ENCODE measurements around the gene MAGED4B.
A peak's percentile ranks its signal among the peaks of the same experiment; 100 is the strongest.
"Not testable (repeated sequence)": the region's sequence is repeated elsewhere in the genome, so short reads cannot be mapped to it uniquely, and the experiment has no call there.

The MAGED4B gene, protein sequence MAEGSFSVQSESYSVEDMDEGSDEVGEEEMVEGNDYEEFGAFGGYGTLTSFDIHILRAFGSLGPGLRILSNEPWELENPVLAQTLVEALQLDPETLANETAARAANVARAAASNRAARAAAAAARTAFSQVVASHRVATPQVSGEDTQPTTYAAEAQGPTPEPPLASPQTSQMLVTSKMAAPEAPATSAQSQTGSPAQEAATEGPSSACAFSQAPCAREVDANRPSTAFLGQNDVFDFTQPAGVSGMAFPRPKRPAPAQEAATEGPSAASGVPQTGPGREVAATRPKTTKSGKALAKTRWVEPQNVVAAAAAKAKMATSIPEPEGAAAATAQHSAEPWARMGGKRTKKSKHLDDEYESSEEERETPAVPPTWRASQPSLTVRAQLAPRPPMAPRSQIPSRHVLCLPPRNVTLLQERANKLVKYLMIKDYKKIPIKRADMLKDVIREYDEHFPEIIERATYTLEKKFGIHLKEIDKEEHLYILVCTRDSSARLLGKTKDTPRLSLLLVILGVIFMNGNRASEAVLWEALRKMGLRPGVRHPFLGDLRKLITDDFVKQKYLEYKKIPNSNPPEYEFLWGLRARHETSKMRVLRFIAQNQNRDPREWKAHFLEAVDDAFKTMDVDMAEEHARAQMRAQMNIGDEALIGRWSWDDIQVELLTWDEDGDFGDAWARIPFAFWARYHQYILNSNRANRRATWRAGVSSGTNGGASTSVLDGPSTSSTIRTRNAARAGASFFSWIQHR

GRCh38 chrX:52068666-52069640 lies at the start of gene MAGED4B:
MAGED4B (minus strand) TSS chrX:52069183; CDS start chrX:52068172, 1,011 bp downstream.
- H3K4me3 ChIP-seq, H3K36me3 ChIP-seq, H3K4me1 ChIP-seq, H3K9ac ChIP-seq, H3K27ac ChIP-seq, H3K4me2 ChIP-seq, H3K27me3 ChIP-seq, H3K9me3 ChIP-seq, H4K20me1 ChIP-seq: not testable (repeated sequence)

DNA sequence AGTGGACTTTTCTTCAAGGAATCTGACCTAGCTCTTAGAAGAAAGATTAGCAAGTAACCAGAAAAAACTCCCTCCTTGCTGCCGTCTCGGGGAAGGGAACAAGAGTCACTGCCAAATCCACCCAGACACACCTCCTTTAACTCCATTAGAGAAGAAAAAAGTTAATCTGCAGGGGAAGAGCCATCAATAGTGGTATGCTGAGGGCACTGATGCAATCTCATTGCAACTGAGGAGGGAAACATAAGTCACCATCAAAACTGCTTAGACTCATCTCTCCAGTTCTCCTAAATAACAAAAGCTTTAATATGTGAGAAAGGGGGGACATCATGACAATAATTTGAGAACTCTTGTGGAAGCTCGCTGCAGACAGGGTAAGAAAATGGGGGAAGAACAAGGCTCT lies 49.3 kb upstream of the MAGED4B start:
- no peak for TF ChIP-seq Cebpa-rat (IDR thresholded peaks at IDR 0.05)
- H3K9ac ChIP-seq, result no peak overlapping the region
- H3K4me1 ChIP-seq, result no peaks in the 10 kb centered on the region
- no peaks in the 10 kb centered on the region for H3K36me3 ChIP-seq
- H3K27ac ChIP-seq, result no peak overlapping the region
- H3K4me2 ChIP-seq, result no peak overlapping the region
- peaks cover 63% of the 10 kb centered on the region for H3K27me3 ChIP-seq
- 0 out of 2 replicates have a peak, but pooled peaks cover 6% of the 10 kb centered on the region for H3K9me3 ChIP-seq
- H3K4me3 ChIP-seq, result no peak overlapping the region
- no peaks in the 10 kb centered on the region; the same call in 1 of the 2 replicates for H4K20me1 ChIP-seq

- peaks cover 13% of the 10 kb centered on the region for H3K9me3 ChIP-seq
- H4K20me1 ChIP-seq, result no peaks in the 10 kb centered on the region; the same call in 1 of the 2 replicates
- no peaks in the 10 kb centered on the region for H3K36me3 ChIP-seq
- H3K4me2 ChIP-seq, result no peak overlapping the region
- H3K27ac ChIP-seq, result no peak overlapping the region
- no peak overlapping the region for H3K9ac ChIP-seq
- H3K4me3 ChIP-seq, result no peak overlapping the region
- no peak for TF ChIP-seq Cebpa-rat (IDR thresholded peaks at IDR 0.05)
- H3K27me3 ChIP-seq, result peaks cover 41% of the 10 kb centered on the region; the same call in 1 of the 2 replicates
- peaks cover 15% of the 10 kb centered on the region for H3K4me1 ChIP-seq
These were observed 13.6 kb upstream of the MAGED4B start for GRCh38 chrX:52082578-52082977.

GRCh38 chrX:52078131-52078530 lies 9.1 kb upstream of the MAGED4B start:
- H3K9ac ChIP-seq, result no peak overlapping the region
- no peak overlapping the region for H3K4me3 ChIP-seq
- no peaks in the 10 kb centered on the region for H3K36me3 ChIP-seq
- H3K27me3 ChIP-seq, result peaks cover 10% of the 10 kb centered on the region; the same call in 1 of the 2 replicates
- no peak overlapping the region for H3K27ac ChIP-seq
- no peak for TF ChIP-seq Cebpa-rat (IDR thresholded peaks at IDR 0.05)
- peaks cover 16% of the 10 kb centered on the region for H3K4me1 ChIP-seq
- no peaks in the 10 kb centered on the region for H3K9me3 ChIP-seq
- H3K4me2 ChIP-seq, result peak overlapping the region; percentile 55
- no peaks in the 10 kb centered on the region; the same call in 1 of the 2 replicates for H4K20me1 ChIP-seq

DNA sequence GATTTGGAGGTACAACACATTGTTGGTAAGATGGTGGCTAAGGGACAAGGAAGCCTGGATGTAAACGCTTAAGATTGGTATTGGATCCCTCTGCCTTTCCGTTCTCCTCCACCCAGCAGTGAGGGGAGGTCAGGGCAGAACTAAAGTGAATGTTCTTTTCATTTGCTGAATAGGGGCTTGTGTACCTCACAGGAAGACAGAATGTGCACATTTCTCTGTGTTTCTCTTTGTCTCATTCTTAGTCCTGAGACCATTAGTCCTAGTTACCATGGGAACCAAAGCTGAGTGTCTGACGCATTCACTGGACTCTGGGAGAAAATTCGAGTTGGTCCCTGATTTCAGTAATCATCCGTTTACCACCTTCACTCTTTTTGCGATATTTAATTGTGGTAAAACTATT lies 26.7 kb downstream of the MAGED4B start:
- not testable (repeated sequence) for H3K36me3 ChIP-seq, H3K9ac ChIP-seq, H4K20me1 ChIP-seq, H3K4me2 ChIP-seq, H3K4me1 ChIP-seq, H3K4me3 ChIP-seq, H3K9me3 ChIP-seq, H3K27ac ChIP-seq
- H3K27me3 ChIP-seq, result peaks cover 20% of the 10 kb centered on the region

DNA sequence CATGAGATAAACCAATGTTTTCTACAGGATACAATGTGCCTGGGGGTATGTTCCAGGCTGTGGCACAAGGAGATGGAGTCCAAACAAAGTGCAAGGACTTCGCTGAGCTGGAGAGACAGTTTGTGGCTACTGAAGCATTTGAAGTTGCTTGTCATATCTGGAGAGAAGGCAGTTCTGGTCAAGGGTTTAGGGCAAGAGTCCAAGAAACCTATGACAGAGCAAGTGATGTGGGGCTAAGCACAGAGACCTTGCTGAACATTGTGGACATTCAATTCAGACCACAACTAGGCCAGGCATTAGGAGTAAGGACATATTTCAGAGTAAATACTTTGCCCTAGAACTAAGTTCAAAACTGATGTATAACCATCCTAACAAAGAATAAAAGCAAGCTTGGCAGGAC lies 34.8 kb downstream of the MAGED4B start:
- Histone ChIP-seq H3K4me1 (no peaks in the 10 kb centered on the region), H3K9ac (no peak overlapping the region), H3K4me3 (no peak overlapping the region), H3K9me3 (no peaks in the 10 kb centered on the region), H3K4me2 (no peak overlapping the region), H3K27ac (no peak overlapping the region), H4K20me1 (no peaks in the 10 kb centered on the region; the same call in 1 of the 2 replicates), H3K27me3 (peaks cover 96% of the 10 kb centered on the region), H3K36me3 (no peaks in the 10 kb centered on the region)
- TF ChIP-seq Cebpa-rat (IDR thresholded peaks at IDR 0.05), result no peak

GRCh38 chrX:52031371-52031770 lies 37.6 kb downstream of the MAGED4B start:
- H3K36me3 ChIP-seq, result no peaks in the 10 kb centered on the region
- H3K9me3 ChIP-seq, result no peaks in the 10 kb centered on the region
- H3K4me3 ChIP-seq, result no peak overlapping the region
- TF ChIP-seq Cebpa-rat (IDR thresholded peaks at IDR 0.05), result no peak
- H3K27me3 ChIP-seq, result peaks cover 77% of the 10 kb centered on the region
- no peak overlapping the region for H3K27ac ChIP-seq
- H3K4me1 ChIP-seq, result no peaks in the 10 kb centered on the region
- no peak overlapping the region for H3K9ac ChIP-seq
- no peak overlapping the region for H3K4me2 ChIP-seq
- H4K20me1 ChIP-seq, result no peaks in the 10 kb centered on the region

DNA sequence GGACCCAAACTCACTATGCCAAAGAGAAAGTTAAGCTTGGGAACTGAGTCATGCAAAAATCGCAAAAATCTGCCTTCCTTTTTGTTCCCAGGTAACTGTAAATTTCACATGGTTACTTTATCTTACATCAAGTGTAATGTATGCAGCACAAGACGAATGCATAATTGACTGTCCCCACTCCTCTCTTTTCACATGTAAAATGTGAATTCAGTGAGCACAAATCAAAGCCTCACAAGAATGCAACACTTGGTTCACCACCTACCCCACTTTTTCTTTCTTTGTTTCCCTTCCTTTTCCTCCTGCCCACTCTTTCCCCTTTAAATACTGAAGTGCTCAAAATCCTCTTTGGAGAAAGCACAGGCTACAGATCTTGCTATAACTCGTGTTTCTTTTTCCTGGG lies 53.2 kb downstream of the MAGED4B start:
- Histone ChIP-seq H4K20me1 (no peaks in the 10 kb centered on the region), H3K4me3 (no peak overlapping the region), H3K9ac (no peak overlapping the region), H3K36me3 (no peaks in the 10 kb centered on the region), H3K27me3 (peaks cover 49% of the 10 kb centered on the region), H3K4me1 (peaks cover 10% of the 10 kb centered on the region; the same call in 1 of the 2 replicates), H3K9me3 (peaks cover 5% of the 10 kb centered on the region; the same call in 1 of the 2 replicates), H3K4me2 (no peak overlapping the region), H3K27ac (no peak overlapping the region)
- no peak for TF ChIP-seq Cebpa-rat (IDR thresholded peaks at IDR 0.05)
